Activated CD4-positive, alpha-beta T cell treated with anti-CD3 and anti-CD28 coated beads, Interleukin-2, amount 50 U/mL, for 48 hours (primary cell): ENCODE data around the gene SYT12.
"Not testable (repeated sequence)": the region's sequence is repeated elsewhere in the genome, so short reads cannot be mapped to it uniquely, and the experiment has no call there.

ENCODE experiments used
- DNase-seq, 2 experiments: peaks; one replicate each; pipeline ENCODE4 v3.0.0-alpha.2; 2020

SYT12 gene

GRCh38 chr11:67022961-67023956, at the start of gene SYT12:
Gene SYT12, plus strand, starts transcription at chr11:67023134. Its CDS starts 7,011 bp downstream, at chr11:67030145.
- DNase-seq, result peak; percentile 15 to 23

DNA sequence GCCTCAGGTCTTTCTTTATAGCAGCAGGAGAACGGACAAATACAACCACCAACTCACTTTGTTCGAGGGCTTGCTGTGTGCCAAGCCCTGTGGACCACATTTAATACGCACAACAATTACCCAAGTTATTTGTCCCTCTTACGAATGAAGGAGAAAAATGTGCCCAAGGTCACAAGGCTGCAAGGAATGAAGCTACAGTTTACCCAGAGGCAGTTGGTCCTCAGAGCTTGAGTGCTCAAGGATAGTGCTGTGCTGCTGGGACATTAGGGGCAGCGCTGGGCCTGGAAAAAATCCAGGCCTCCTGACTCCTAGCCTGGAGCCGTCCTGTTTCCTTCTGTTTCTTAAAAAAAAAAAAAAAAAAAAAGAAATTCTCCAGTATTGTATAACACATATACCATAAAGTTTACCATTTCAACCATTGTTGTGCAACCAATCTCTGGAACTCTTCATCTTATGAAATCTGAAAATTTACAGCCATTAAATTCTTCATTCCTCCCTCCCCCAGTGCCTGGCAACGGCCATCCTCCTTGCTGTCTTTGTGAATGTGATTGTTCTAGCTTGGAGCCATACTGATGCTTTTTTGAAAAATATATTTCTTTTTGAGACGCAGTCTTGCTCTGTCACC, 48.9 kb upstream of the SYT12 start:
- no peak for DNase-seq

DNA sequence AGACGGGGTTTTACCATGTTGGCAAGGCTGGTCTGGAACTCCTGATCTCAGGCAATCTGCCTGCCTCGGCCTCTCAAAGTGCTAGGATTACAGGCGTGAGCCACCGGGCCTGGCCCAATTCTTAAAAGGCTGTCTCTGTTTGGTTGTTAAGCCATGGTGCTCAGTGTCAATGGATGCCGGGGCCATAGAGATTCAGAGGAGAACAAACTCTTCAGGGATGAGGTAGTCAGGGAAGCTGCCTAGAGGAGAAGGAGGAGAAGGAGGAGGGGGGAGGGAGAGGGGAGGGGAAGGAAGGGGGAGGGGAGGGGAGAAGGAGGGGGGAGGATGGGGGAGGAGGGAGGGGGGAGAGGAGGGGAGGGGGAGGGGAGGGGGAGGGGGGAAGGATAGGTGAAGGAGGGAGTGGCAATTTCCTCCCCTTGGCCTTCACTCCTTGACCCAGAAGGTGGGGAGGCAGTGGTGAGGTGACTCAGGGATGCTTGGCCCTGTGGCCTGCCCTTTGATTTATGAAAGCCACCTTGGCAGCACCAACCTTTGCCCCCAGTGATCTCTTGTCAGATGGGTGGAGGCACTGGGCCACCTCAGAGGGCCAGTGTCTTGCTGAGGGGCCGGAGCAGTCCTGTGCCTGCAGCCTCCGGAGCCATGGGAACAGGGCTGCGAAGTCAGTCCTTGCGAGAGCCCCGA, 48.1 kb upstream of the SYT12 start, which contains the start of gene C11orf86:
Gene C11orf86 (plus strand): TSS at position 581 of the 681 bp plus-strand sequence. CDS start 59 bp downstream, at position 640.
- no peak for DNase-seq

DNA sequence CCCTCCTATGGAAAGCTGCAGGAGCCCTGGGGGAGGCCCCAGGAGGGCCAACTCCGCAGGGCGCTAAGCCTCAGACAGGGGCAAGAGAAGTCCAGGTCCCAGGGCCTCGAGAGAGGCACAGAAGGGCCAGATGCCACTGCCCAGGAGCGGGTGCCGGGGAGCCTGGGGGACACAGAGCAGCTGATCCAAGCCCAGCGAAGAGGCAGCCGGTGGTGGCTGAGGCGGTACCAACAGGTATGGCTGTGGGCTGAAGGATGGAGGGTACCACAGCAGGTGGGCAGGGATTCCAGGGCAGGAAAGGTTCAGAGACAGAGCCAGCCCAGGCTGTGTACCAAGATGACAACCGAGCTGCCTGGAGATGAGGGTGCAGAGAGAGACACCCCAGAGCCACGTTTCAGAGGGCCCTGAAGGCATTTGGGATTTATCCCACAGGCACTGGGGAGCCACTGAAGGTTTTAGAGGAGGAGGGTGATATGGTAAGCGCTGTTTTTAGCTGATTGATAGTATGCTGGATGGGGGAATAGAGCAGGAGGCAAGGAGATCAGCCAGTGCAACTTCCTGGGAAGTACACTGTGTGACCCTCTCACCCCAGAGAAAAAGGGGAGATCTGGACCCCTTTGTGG, 47.4 kb upstream of the SYT12 start:
- no peak for DNase-seq

DNA sequence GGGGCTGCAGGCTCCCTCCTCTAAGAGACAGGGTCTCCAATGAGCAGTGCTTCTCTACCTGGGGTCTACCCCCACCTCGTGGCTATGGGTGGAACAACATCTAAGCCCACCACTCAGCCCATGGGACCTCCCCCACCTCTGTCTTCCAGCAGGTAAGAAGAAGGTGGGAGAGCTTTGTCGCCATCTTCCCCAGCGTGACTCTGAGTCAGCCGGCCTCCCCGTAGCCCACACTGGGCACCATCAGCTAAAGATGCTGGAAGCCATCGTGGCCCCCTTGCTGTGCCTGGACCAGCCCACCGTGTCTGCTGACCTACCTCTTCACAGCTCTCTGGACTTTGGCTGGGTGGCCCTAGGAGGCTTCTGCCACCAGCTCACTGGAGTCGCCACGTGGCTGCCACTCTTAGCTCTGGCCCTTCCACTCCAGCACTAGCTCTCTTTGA, 46.9 kb upstream of the SYT12 start:
- DNase-seq, result peak; percentile 33 to 38

GRCh38 chr11:66976925-66977324, 46.0 kb upstream of the SYT12 start:
- no peak for DNase-seq

GRCh38 chr11:66978229-66978628, 44.7 kb upstream of the SYT12 start:
- DNase-seq, result no peak

DNA sequence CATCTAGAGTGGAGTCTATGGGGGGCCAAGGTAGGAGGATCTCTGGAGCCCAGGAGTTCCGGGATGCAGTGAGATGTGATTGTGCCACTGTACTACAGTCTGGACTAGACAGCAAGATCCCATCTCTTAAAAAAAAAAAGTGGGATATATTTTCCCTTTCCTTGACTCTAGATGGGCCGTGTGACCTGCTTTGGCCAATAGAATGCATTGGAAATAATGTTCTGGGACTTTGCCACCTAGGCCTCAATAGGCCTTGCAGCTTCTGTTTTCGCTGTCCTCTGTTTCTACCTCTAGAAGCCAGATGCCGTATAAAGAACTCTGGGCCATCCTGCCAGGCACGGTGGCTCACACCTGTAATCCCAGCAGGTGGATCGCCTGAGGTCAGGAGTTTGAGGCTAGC, 44.2 kb upstream of the SYT12 start:
- DNase-seq, result no peak

- DNase-seq, result no peak
These were observed 43.5 kb upstream of the SYT12 start for GRCh38 chr11:66979336-66979980.

- peak; percentile 41 to 59 for DNase-seq
These were observed 40.9 kb upstream of the SYT12 start for GRCh38 chr11:66981976-66982578.

DNA sequence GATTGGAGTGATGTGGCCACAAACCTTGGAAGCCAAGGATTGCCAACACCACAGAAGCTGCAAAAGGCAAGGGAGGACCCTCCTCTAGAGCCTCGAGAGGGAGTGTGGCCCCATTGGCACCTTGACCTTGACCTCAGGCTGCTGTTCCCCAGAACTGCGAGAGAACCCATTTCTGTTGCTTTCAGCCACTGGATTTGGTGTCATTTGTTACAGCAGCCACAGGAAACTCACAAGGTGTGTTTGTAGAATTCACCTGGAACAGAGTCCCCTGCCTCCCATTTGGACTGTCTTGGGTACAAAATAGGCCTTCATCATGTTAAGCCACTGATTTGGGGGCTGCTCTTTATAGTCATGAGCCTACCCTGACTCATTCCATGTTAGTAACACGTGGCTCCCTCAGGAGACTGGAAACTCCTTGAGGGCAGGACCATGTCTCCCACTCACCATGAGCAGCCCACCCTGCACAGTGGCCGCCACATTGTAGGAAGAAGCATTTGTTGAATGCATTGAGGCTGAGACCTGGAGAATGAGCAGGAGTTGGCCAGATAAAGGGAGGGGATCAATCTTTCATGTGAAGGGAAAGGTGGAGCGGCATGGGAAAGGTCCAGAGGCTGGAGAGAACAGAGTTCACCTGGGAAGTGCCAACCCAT, 39.5 kb upstream of the SYT12 start:
- no peak for DNase-seq

GRCh38 chr11:66985508-66986177, 37.3 kb upstream of the SYT12 start:
- DNase-seq, result no peak

GRCh38 chr11:66986178-66986545, 36.8 kb upstream of the SYT12 start:
- DNase-seq, result no peak

DNA sequence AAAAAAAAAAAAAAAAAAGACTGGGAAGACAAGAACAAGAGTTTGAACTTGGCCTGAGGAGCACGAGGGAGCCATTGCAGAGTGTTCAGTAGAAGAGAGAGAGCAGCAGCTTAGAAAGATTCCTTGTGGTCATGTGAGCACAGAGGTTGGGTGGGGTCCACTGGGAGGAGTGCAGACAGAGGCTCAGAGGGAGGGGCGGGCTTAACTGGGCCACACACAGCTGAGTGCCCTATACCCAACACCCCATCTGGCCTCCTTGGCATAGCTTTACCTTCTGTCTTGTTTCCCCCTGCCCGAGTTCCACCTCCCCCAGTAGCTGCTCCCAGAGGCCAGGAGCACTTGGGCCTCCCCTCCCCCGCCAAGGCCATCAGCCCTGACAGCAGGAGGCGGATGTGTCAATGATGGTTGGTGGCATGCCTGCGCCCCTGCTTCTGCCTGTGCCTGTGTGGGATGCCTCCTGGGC, 35.7 kb upstream of the SYT12 start:
- DNase-seq, result no peak

GRCh38 chr11:66987924-66988637, 34.9 kb upstream of the SYT12 start:
- DNase-seq, result no peak

- DNase-seq, result not testable (repeated sequence)
These were observed 34.2 kb upstream of the SYT12 start for GRCh38 chr11:66988741-66989140.

DNA sequence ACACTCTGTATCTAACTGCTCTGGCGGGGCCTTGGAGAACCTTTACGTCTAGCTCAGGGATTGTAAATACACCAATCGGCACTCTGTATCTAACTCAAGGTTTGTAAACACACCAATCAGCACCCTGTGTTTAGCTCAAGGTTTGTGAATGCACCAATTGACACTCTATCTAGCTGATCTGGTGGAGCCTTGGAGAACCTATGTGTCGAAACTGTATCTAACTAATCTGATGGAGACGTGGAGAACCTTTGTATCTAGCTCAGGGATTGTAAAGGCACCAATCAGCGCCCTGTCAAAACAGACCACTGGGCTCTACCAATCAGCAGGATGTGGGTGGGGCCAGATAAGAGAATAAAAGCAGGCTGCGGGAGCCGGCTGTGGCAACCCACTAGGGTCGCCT, 33.6 kb upstream of the SYT12 start:
- DNase-seq, result not testable (repeated sequence)

DNA sequence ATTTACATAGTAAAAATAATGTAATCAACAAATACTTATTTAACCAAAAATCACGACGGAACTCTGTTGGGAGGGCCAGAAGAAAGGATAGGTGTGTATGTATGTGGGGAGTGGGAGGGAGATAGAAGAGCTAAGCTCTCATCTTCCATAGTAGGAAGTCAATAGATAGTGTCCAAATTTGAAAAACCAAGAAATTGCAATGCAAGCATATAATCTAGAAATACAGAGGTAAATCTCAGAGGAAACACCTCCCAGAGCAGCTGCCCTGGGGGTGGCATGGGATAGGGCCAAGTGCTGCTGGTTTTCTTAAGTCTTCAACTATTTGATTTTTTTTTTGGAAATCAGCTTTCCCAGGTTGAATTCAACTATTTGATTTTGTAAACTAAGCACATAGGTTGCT, 30.9 kb upstream of the SYT12 start:
- DNase-seq, result no peak

DNA sequence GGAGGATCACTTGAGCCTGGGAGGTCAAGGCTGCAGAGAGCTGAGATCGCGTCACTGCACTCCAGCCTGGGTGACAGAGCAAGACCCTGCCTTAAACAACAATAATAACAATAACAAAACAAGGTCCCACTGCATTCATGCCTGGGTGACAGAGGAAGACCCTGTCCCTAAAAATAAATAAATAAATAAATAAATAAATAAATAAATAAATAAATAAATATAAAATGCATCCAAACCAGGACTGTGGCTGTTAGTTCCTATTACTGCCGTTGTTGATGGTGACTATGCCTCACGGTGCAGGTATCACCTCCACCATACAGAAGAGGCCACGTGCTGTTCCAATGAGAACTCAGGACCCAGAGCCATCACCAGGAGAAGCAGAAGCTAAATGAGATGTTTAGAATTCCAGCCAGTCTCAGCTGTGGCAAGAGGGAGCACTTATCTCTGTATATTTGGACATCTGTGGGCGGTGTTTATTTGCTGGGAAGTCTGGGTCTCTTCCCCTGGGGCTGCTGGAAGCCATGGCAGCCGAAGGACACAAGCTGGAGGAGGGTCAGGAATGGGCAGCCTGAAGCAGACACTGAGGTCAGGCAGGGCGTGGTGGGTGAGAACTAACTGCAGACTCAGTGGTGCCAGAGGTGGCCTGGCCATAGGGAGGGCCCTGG, 26.2 kb upstream of the SYT12 start:
- no peak for DNase-seq
